ENCODE measurements around the gene RNF224. TPM values are rescaled to one million over a fixed set of nuclear protein-coding genes. Genes with fewer than 3 reads are reported as not detected.

Gene RNF224
- total RNA-seq, 1 experiment from 2014 or later = not detected

DNA sequence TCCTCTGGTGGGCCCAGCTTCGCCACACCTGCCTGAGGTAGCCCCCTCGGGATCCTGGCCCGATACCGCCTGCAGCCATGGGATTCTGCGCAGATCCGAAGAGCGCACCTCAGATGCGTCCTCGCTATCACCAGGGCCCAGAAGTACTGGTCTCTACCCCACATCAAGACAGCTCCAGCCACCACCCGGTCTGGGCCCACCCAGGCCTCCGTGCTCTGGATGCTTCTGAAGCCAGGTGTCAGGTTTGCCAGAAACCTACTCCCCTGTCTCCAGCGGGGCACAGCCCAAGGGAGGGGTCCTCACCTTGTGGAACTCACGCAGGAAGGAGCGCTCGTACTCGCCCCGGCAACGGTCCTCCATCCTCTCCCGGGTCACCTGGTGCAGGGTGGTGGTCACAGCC, 41.4 kb upstream of the RNF224 start:
- H3K9me3 ChIP-seq (ENCODE audit: low read depth, low read length, poor library complexity, severe bottlenecking) = no peaks in the 10 kb centered on the region
- POLR2A ChIA-PET (ENCODE audit: low non-redundant PET) = no interaction called here
- H3K4me3 ChIP-seq (ENCODE audit: low read depth, low read length, poor library complexity, severe bottlenecking) = no peak overlapping the region
- peaks cover 10% of the 10 kb centered on the region for H3K4me1 ChIP-seq (ENCODE audit: insufficient read depth, low read length, poor library complexity, severe bottlenecking)
- no TSS peak for BruUV-seq (replicated peaks)
- no peak overlapping the region for H3K27ac ChIP-seq (ENCODE audit: low read depth, low read length, poor library complexity, severe bottlenecking)
- DNase-seq (ENCODE audit: low spot score) = no peak
- intact Hi-C loops (cut with micrococcal nuclease; ENCODE audit: unreplicated experiment) = no loop called here
- no peak for TF ChIP-seq EZH2 (IDR thresholded peaks at IDR 0.05; ENCODE audit: borderline replicate concordance, low read depth, low read length, poor library complexity, severe bottlenecking)
- TF ChIP-seq, protein P1, sequence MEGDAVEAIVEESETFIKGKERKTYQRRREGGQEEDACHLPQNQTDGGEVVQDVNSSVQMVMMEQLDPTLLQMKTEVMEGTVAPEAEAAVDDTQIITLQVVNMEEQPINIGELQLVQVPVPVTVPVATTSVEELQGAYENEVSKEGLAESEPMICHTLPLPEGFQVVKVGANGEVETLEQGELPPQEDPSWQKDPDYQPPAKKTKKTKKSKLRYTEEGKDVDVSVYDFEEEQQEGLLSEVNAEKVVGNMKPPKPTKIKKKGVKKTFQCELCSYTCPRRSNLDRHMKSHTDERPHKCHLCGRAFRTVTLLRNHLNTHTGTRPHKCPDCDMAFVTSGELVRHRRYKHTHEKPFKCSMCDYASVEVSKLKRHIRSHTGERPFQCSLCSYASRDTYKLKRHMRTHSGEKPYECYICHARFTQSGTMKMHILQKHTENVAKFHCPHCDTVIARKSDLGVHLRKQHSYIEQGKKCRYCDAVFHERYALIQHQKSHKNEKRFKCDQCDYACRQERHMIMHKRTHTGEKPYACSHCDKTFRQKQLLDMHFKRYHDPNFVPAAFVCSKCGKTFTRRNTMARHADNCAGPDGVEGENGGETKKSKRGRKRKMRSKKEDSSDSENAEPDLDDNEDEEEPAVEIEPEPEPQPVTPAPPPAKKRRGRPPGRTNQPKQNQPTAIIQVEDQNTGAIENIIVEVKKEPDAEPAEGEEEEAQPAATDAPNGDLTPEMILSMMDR (conservative IDR thresholded peaks at IDR 0.05; ENCODE audit: low read depth, low read length) = no peak
- no peaks in the 10 kb centered on the region for H3K27me3 ChIP-seq (replicated peaks; ENCODE audit: insufficient read depth, low read depth, low read length, poor library complexity)
- CTCF ChIA-PET = interaction anchor here (0.5 kb wide), 1 partner anchor 13 kb away, joined by 3 read pairs; no protein-coding TSS in a partner anchor
- peaks cover 7% of the 10 kb centered on the region for H3K36me3 ChIP-seq (ENCODE audit: insufficient read depth, low read length, poor library complexity, severe bottlenecking)

DNA sequence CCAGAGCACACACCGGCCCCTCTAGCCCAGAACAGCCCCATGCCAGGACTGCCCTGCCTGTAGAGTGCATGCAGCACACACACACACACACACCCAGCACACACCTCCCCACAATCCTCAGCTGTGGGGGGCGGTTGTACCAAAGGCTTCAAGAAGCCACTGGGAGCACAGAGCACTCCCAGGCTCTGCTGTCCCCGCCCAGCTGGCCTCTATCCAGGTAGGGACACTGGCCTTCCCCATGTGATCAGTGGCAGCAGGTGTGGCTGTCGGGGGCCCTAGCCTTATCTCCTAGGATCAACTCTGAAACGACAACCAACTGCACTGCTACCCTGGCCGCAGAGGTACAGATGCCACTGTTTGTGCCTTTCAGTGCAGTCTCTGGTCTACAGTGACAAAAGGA, 40.9 kb upstream of the RNF224 start:
- no peak for DNase-seq (ENCODE audit: low spot score)
- POLR2A ChIA-PET (ENCODE audit: low non-redundant PET) = no interaction called here
- Histone ChIP-seq H3K9me3 (ENCODE audit: low read depth, low read length, poor library complexity, severe bottlenecking) (no peaks in the 10 kb centered on the region), H3K27me3 (replicated peaks; ENCODE audit: insufficient read depth, low read depth, low read length, poor library complexity) (no peaks in the 10 kb centered on the region), H3K4me3 (ENCODE audit: low read depth, low read length, poor library complexity, severe bottlenecking) (no peak overlapping the region), H3K4me1 (ENCODE audit: insufficient read depth, low read length, poor library complexity, severe bottlenecking) (peaks cover 10% of the 10 kb centered on the region), H3K36me3 (ENCODE audit: insufficient read depth, low read length, poor library complexity, severe bottlenecking) (peaks cover 7% of the 10 kb centered on the region), H3K27ac (ENCODE audit: low read depth, low read length, poor library complexity, severe bottlenecking) (no peak overlapping the region)
- CTCF ChIA-PET = no interaction called here
- BruUV-seq (replicated peaks) = no TSS peak
- TF ChIP-seq, protein P1 (conservative IDR thresholded peaks at IDR 0.05; ENCODE audit: low read depth, low read length) = no peak
- no peak for TF ChIP-seq EZH2 (IDR thresholded peaks at IDR 0.05; ENCODE audit: borderline replicate concordance, low read depth, low read length, poor library complexity, severe bottlenecking)
- intact Hi-C loops (cut with micrococcal nuclease; ENCODE audit: unreplicated experiment) = no loop called here

DNA sequence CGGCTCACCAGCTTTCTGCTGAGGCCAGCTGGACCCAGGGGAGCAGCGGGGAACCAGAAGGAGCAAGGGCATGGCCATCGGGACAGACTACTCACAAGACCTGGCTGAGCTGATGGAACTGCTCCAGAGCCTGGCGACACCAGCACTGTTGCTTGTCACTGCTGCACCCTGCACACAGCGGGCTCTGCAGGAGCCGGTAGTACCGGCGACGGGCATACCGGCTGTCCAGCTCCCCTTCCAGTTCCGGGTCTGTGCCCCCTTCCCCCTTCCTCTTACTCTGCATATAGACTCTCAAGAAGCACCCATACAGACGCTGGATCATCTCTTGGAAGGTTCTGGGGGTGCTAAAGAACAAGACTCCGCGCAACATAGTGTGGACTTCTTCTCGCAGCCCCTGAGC, 39.9 kb upstream of the RNF224 start:
- peak overlapping the region; percentile 98 for H3K4me3 ChIP-seq (ENCODE audit: low read depth, low read length, poor library complexity, severe bottlenecking)
- peak overlapping the region; percentile 96 for H3K27ac ChIP-seq (ENCODE audit: low read depth, low read length, poor library complexity, severe bottlenecking)
- DNase-seq (ENCODE audit: low spot score) = no peak
- no TSS peak for BruUV-seq (replicated peaks)
- intact Hi-C loops (cut with micrococcal nuclease; ENCODE audit: unreplicated experiment) = no loop called here
- no peaks in the 10 kb centered on the region for H3K9me3 ChIP-seq (ENCODE audit: low read depth, low read length, poor library complexity, severe bottlenecking)
- no peaks in the 10 kb centered on the region for H3K27me3 ChIP-seq (replicated peaks; ENCODE audit: insufficient read depth, low read depth, low read length, poor library complexity)
- TF ChIP-seq, protein P1 (conservative IDR thresholded peaks at IDR 0.05; ENCODE audit: low read depth, low read length) = no peak
- no peak for TF ChIP-seq EZH2 (IDR thresholded peaks at IDR 0.05; ENCODE audit: borderline replicate concordance, low read depth, low read length, poor library complexity, severe bottlenecking)
- ChIA-PET POLR2A (ENCODE audit: low non-redundant PET) (no interaction called here), CTCF (no interaction called here)
- H3K36me3 ChIP-seq (ENCODE audit: insufficient read depth, low read length, poor library complexity, severe bottlenecking) = peaks cover 9% of the 10 kb centered on the region
- peaks cover 10% of the 10 kb centered on the region for H3K4me1 ChIP-seq (ENCODE audit: insufficient read depth, low read length, poor library complexity, severe bottlenecking)

All from A673 (cell line).